GM12865 (cell line): Measurements from ENCODE around the gene AP3S1.
"Not testable (repeated sequence)": the region's sequence is repeated elsewhere in the genome, so short reads cannot be mapped to it uniquely, and the experiment has no call there.

ENCODE experiments used
- DNase-seq: peaks from one replicate; pipeline ENCODE4 v3.0.0; 2010; ENCODE audit warnings: low read depth
- H3K4me3 ChIP-seq: 2 replicates; pipeline ENCODE4 v1.5.1; 2011; ENCODE audit warnings: mild to moderate bottlenecking, low read depth, low read length, control low read depth
- CTCF ChIP-seq: IDR thresholded peaks from 2 replicates; pipeline ENCODE4 v1.5.1; 2011; ENCODE audit warnings: low read length, control low read depth, low read depth, inconsistent platforms; ENCODE audit not compliant: insufficient read depth; ENCODE audit errors: missing control alignments

Gene AP3S1

GRCh38 chr5:115859378-115859777 is 17.6 kb downstream of the AP3S1 start:
- no peak for DNase-seq
- TF ChIP-seq CTCF: no peak

GRCh38 chr5:115869256-115869795 is 27.6 kb downstream of the AP3S1 start:
- H3K4me3 ChIP-seq: no peak overlapping the region
- no peak for TF ChIP-seq CTCF
- no peak for DNase-seq

More at GRCh38 chr5:115859378-115859777, 17.6 kb downstream of the AP3S1 start:
- no peak overlapping the region for H3K4me3 ChIP-seq

- no peak for DNase-seq
- TF ChIP-seq CTCF: no peak
- no peak overlapping the region for H3K4me3 ChIP-seq
Observed at GRCh38 chr5:115872447-115872846, 30.7 kb downstream of the AP3S1 start.

- DNase-seq: no peak
- TF ChIP-seq CTCF: no peak
Observed at GRCh38 chr5:115873392-115873791, 31.7 kb downstream of the AP3S1 start.

GRCh38 chr5:115875447-115875846 is 33.7 kb downstream of the AP3S1 start:
- DNase-seq: no peak
- no peak for TF ChIP-seq CTCF
- no peak overlapping the region for H3K4me3 ChIP-seq

More at GRCh38 chr5:115873392-115873791, 31.7 kb downstream of the AP3S1 start:
- no peak overlapping the region for H3K4me3 ChIP-seq

GRCh38 chr5:115877342-115877741 is 35.6 kb downstream of the AP3S1 start:
- DNase-seq, H3K4me3 ChIP-seq: not testable (repeated sequence)

GRCh38 chr5:115882434-115882833 is 40.7 kb downstream of the AP3S1 start:
- not testable (repeated sequence) for H3K4me3 ChIP-seq, DNase-seq

GRCh38 chr5:115884704-115885103 is 43.0 kb downstream of the AP3S1 start:
- no peak overlapping the region for H3K4me3 ChIP-seq
- no peak for DNase-seq
- no peak for TF ChIP-seq CTCF

- not testable (repeated sequence) for DNase-seq, H3K4me3 ChIP-seq
Observed at GRCh38 chr5:115885208-115885607, 43.5 kb downstream of the AP3S1 start.
